H1 (cell line): Measurements from ENCODE around the gene OCRL. TPM values are rescaled to one million over a fixed set of nuclear protein-coding genes. Genes with fewer than 3 reads are reported as not detected.

Source experiments
- CTCF ChIA-PET: fragments of 300-600 bp; sonication (Branson Sonifier 250); formaldehyde crosslinking; loops from one replicate; lab custom pipeline; 2021; ENCODE audit not compliant: partially characterized antibody; lab: Charles Lee
- POLR2A ChIA-PET: fragments of 300-600 bp; sonication (Branson Sonifier 250); formaldehyde crosslinking; loops from one replicate; lab custom pipeline; 2021; ENCODE audit warnings: inconsistent platforms; ENCODE audit not compliant: partially characterized antibody; lab: Charles Lee
- DNase-seq, 2 experiments: peaks; one replicate each; pipeline versions ENCODE4 v3.0.0 to v3.0.0-alpha.2; 2010 to 2022; ENCODE audit warnings: low spot score in 2 of 2, low read depth in 1 of 2, mixed read lengths in 1 of 2
- FAIRE-seq: peaks from 2 replicates; lab custom pipeline; 2011; peaks lifted over from hg19 to GRCh38; lab: Jason Lieb, UNC
- H2AFZ ChIP-seq: 2 replicates; pipeline ENCODE4 v1.8.1; 2012; ENCODE audit warnings: low read length, inconsistent platforms
- H2AK5ac ChIP-seq: 2 replicates; pipeline ENCODE4 v1.6.1; 2013; ENCODE audit warnings: low read depth, low read length
- H2BK120ac ChIP-seq: replicated peaks from 2 replicates; pipeline ENCODE3; 2013; ENCODE audit warnings: low read depth, low read length, inconsistent platforms
- H2BK12ac ChIP-seq: 2 replicates; pipeline ENCODE4 v1.6.1; 2013; ENCODE audit warnings: low read depth, low read length
- H2BK15ac ChIP-seq: 2 replicates; pipeline ENCODE4 v1.6.1; 2013; ENCODE audit warnings: low read length
- H2BK20ac ChIP-seq: 2 replicates; pipeline ENCODE4 v1.6.1; 2013; ENCODE audit warnings: low read length
- H2BK5ac ChIP-seq: 2 replicates; pipeline ENCODE4 v1.6.1; 2013; ENCODE audit warnings: low read depth, low read length
- H3K14ac ChIP-seq: 2 replicates; pipeline ENCODE4 v1.6.1; 2013; ENCODE audit warnings: inconsistent platforms; ENCODE audit not compliant: insufficient read length
- H3K18ac ChIP-seq: 2 replicates; pipeline ENCODE4 v1.6.1; 2013; ENCODE audit warnings: low read length; ENCODE audit errors: extremely low read depth
- H3K23ac ChIP-seq: 2 replicates; pipeline ENCODE4 v1.6.1; 2013; ENCODE audit warnings: inconsistent platforms; ENCODE audit not compliant: insufficient read length
- H3K23me2 ChIP-seq: 2 replicates; pipeline ENCODE4 v1.6.1; 2013; ENCODE audit warnings: low read depth, low read length
- H3K27ac ChIP-seq: 2 replicates; pipeline ENCODE4 v1.6.1; 2011; ENCODE audit warnings: low read depth, low read length, inconsistent platforms
- H3K27me3 ChIP-seq, 4 experiments: replicated peaks in 1 of 4; 1 replicate in 1 of 4; 2 replicates in 3 of 4; pipeline versions ENCODE4 v1.6.1 to v1.8.1; 2011 to 2013; ENCODE audit warnings: low read length in 3 of 4, mild to moderate bottlenecking in 3 of 4, inconsistent platforms in 2 of 4, mixed read lengths in 2 of 4, moderate library complexity in 1 of 4; ENCODE audit not compliant: control insufficient read depth in 3 of 4, insufficient read depth in 3 of 4; ENCODE audit errors: extremely low read depth in 1 of 4
- H3K36me3 ChIP-seq, 4 experiments: 2 replicates each; pipeline versions ENCODE4 v1.6.1 to v1.8.1; 2011 to 2013; ENCODE audit warnings: mild to moderate bottlenecking in 4 of 4, low read length in 3 of 4, moderate library complexity in 2 of 4, control low read depth in 1 of 4, inconsistent platforms in 1 of 4; ENCODE audit not compliant: insufficient read depth in 4 of 4, control insufficient read depth in 2 of 4
- H3K4ac ChIP-seq: replicated peaks from 2 replicates; pipeline ENCODE3; 2013; ENCODE audit warnings: low read length, low read depth, mixed read lengths, inconsistent platforms; ENCODE audit not compliant: insufficient read length
- H3K4me1 ChIP-seq, 4 experiments: replicated peaks in 1 of 4; 1 replicate in 1 of 4; 2 replicates in 3 of 4; pipeline versions ENCODE4 v1.6.1 to v1.8.1; 2011 to 2013; ENCODE audit warnings: low read length in 3 of 4, inconsistent platforms in 2 of 4, mixed read lengths in 1 of 4; ENCODE audit not compliant: insufficient read depth in 4 of 4, control insufficient read depth in 3 of 4
- H3K4me2 ChIP-seq, 2 experiments: 2 replicates each; pipeline versions ENCODE4 v1.6.1 to v1.8.1; 2011 to 2013; ENCODE audit warnings: low read depth in 2 of 2, low read length in 2 of 2, control low read depth in 1 of 2, inconsistent platforms in 1 of 2, mild to moderate bottlenecking in 1 of 2; ENCODE audit not compliant: insufficient read depth in 1 of 2
- H3K4me3 ChIP-seq, 4 experiments: fragments of 200-600, 300-600 bp in 1 of 4; sonication (generic), shearing (Covaris generic), sonication (Bioruptor Twin) in 1 of 4; 2 replicates each; pipeline versions ENCODE4 v1.5.1 to v1.8.1; 2011 to 2016; ENCODE audit warnings: low read length in 4 of 4, low read depth in 3 of 4, control low read depth in 2 of 4, inconsistent platforms in 2 of 4, mild to moderate bottlenecking in 2 of 4, mixed read lengths in 1 of 4, moderate library complexity in 1 of 4; ENCODE audit not compliant: insufficient read depth in 2 of 4; ENCODE audit errors: extremely low read depth in 1 of 4
- H3K56ac ChIP-seq: replicated peaks from 2 replicates; pipeline ENCODE3; 2013; ENCODE audit warnings: low read depth, mild to moderate bottlenecking, mixed read lengths, low read length, inconsistent platforms; ENCODE audit not compliant: insufficient read length
- H3K79me1 ChIP-seq: 2 replicates; pipeline ENCODE4 v1.6.1; 2013; ENCODE audit warnings: low read depth, low read length, control low read depth
- H3K79me2 ChIP-seq, 2 experiments: 2 replicates each; pipeline versions ENCODE4 v1.6.1 to v1.8.1; 2012 to 2013; ENCODE audit warnings: low read length in 2 of 2, mild to moderate bottlenecking in 2 of 2, inconsistent platforms in 1 of 2; ENCODE audit not compliant: insufficient read depth in 2 of 2, control insufficient read depth in 1 of 2
- H3K9ac ChIP-seq, 4 experiments: replicated peaks in 1 of 4; 1 replicate in 1 of 4; 2 replicates in 3 of 4; pipeline versions ENCODE4 v1.6.1 to v1.8.1; 2011 to 2013; ENCODE audit warnings: low read depth in 3 of 4, low read length in 3 of 4, control low read depth in 2 of 4, mild to moderate bottlenecking in 2 of 4, moderate library complexity in 2 of 4, inconsistent platforms in 1 of 4; ENCODE audit errors: extremely low read depth in 1 of 4
- H3K9me3 ChIP-seq, 2 experiments: 2 replicates each; pipeline versions ENCODE4 v1.6.1 to v1.8.1; 2012 to 2013; ENCODE audit warnings: mild to moderate bottlenecking in 2 of 2, moderate library complexity in 2 of 2, control low read depth in 1 of 2, inconsistent platforms in 1 of 2, low read depth in 1 of 2, low read length in 1 of 2, mixed read lengths in 1 of 2; ENCODE audit not compliant: insufficient read depth in 2 of 2
- H4K20me1 ChIP-seq, 2 experiments: replicated peaks in 1 of 2; 2 replicates each; pipeline versions ENCODE3 to v1.8.1; 2011 to 2013; ENCODE audit warnings: inconsistent platforms in 2 of 2, low read length in 2 of 2, mild to moderate bottlenecking in 1 of 2; ENCODE audit not compliant: insufficient read depth in 2 of 2, control insufficient read depth in 1 of 2
- H4K5ac ChIP-seq: 2 replicates; pipeline ENCODE4 v1.6.1; 2013; ENCODE audit warnings: low read length, low read depth, mixed read lengths, inconsistent platforms; ENCODE audit not compliant: insufficient read length
- H4K8ac ChIP-seq: 2 replicates; pipeline ENCODE4 v1.8.0; 2013; ENCODE audit warnings: mild to moderate bottlenecking, moderate library complexity, low read length, inconsistent platforms; ENCODE audit not compliant: insufficient read depth; ENCODE audit errors: extremely low read depth
- H4K91ac ChIP-seq: replicated peaks from 2 replicates; pipeline ENCODE3; 2013; ENCODE audit warnings: low read length, mixed read lengths, inconsistent platforms; ENCODE audit not compliant: insufficient read length
- BCL11A ChIP-seq, 2 experiments: IDR thresholded peaks; one replicate each; pipeline ENCODE4 v1.6.1; 2011; ENCODE audit warnings: low read depth in 2 of 2, low read length in 2 of 2, mild to moderate bottlenecking in 2 of 2
- CBX8 ChIP-seq: fragments of 300-800, 300-1000 bp; sonication (generic); IDR thresholded peaks from 2 replicates; pipeline ENCODE4 v1.7.1; 2016; ENCODE audit warnings: low read depth, low read length, borderline replicate concordance
- CEBPB ChIP-seq: IDR thresholded peaks from 2 replicates; pipeline ENCODE4 v1.6.1; 2012; ENCODE audit warnings: low read depth, low read length
- FOSL1 ChIP-seq: IDR thresholded peaks from 2 replicates; pipeline ENCODE4 v1.6.1; 2011; ENCODE audit warnings: mild to moderate bottlenecking, low read depth, low read length, moderate library complexity; ENCODE audit not compliant: insufficient read depth
- JUND ChIP-seq: IDR thresholded peaks from 2 replicates; pipeline ENCODE4 v1.6.1; 2011; ENCODE audit warnings: mild to moderate bottlenecking, improper control_type of control experiment, low read length
- KDM5A ChIP-seq: fragments of 200-600 bp; IDR thresholded peaks from 2 replicates; pipeline ENCODE4 v1.7.1; 2012; ENCODE audit warnings: mild to moderate bottlenecking, low read length, inconsistent platforms, mixed read lengths
- NRF1 ChIP-seq: IDR thresholded peaks from 2 replicates; pipeline ENCODE4 v1.6.1; 2011; ENCODE audit warnings: mild to moderate bottlenecking, low read depth, low read length, improper control_type of control experiment
- SIN3A ChIP-seq, 2 experiments: IDR thresholded peaks in 1 of 2; conservative IDR thresholded peaks in 1 of 2; 2 replicates each; pipeline ENCODE4 v1.6.1; 2011 to 2012; ENCODE audit warnings: low read length in 2 of 2, improper control_type of control experiment in 1 of 2, low read depth in 1 of 2, mild to moderate bottlenecking in 1 of 2
- SIRT6 ChIP-seq: IDR thresholded peaks from one replicate; pipeline ENCODE4 v1.7.1; 2012; ENCODE audit warnings: low read length, inconsistent platforms
- SP4 ChIP-seq: IDR thresholded peaks from 2 replicates; pipeline ENCODE4 v1.6.1; 2012; ENCODE audit warnings: low read length, inconsistent platforms
- TBP ChIP-seq: IDR thresholded peaks from 2 replicates; pipeline ENCODE4 v1.6.1; 2011; ENCODE audit warnings: low read depth, low read length, improper control_type of control experiment
- ZNF274 ChIP-seq: IDR thresholded peaks from 2 replicates; pipeline ENCODE4 v1.7.0; 2012; ENCODE audit warnings: low read length, borderline replicate concordance; ENCODE audit errors: extremely low read depth
- WGBS, 2 experiments: shearing (Covaris generic) in 1 of 2; methylation state at CpG; one replicate each; pipeline versions ENCODE4 v1.1.6 to v1.1.7; 2013 to 2015; ENCODE audit warnings: low lambda C conversion rate in 2 of 2, mixed read lengths in 2 of 2, inconsistent platforms in 1 of 2, low coverage in 1 of 2, missing lambda C conversion rate in 1 of 2; ENCODE audit not compliant: insufficient replicate concordance in 2 of 2, insufficient coverage in 1 of 2, insufficient read length in 1 of 2; ENCODE audit errors: extremely low coverage in 1 of 2, missing lambda C conversion rate in 1 of 2; 5-methylcytosine and 5-hydroxymethylcytosine counted together
- polyA plus RNA-seq, 7 experiments: library from polyadenylated mRNA; depleted of rRNA in 3 of 7; stranded (reverse) in 5 of 7; unstranded in 2 of 7; fragments of >200 nt in 5 of 7; fragments of 200-250 nt in 2 of 7; gene quantifications; 1 replicate in 5 of 7; 2 replicates in 1 of 7; 4 replicates in 1 of 7; pipeline versions ENCODE4 v1.2.1 to v1.2.3, GENCODE V29; 2011 to 2013; ENCODE audit warnings: missing spikeins in 2 of 7, mixed read lengths in 2 of 7
- total RNA-seq: library from RNA; stranded (reverse); fragmentation: NEBNext Ultra II Directional; extraction: Animal tissue kit (Norgen Biotek cat#: 25700); gene quantifications from 2 replicates; pipeline ENCODE4 v1.2.1, GENCODE V29; 2021
- TF ChIP-seq, protein P1 (sequence below), 3 experiments: IDR thresholded peaks; 1 replicate in 2 of 3; 2 replicates in 1 of 3; pipeline versions ENCODE4 v1.5.1 to v1.6.1; 2011; ENCODE audit warnings: low read length in 3 of 3, mild to moderate bottlenecking in 3 of 3, inconsistent platforms in 2 of 3, low read depth in 1 of 3, moderate library complexity in 1 of 3; ENCODE audit not compliant: insufficient read depth in 1 of 3; ENCODE audit errors: control extremely low read depth in 1 of 3

Gene OCRL
- total and polyA plus RNA-seq, 2 of the 8 experiments (the other 6 are each of a cell fraction or from before 2014, with no cell fraction given), result 12.7 to 15.1 TPM

- no peak overlapping the region for H3K14ac ChIP-seq
- no peak overlapping the region for H3K27ac ChIP-seq
- no peak overlapping the region for H2BK12ac ChIP-seq
- no peak overlapping the region for H4K5ac ChIP-seq
- no peak overlapping the region for H4K91ac ChIP-seq
- H3K4me2 ChIP-seq, result no peak overlapping the region
- peaks cover 0 to 1% of the 10 kb centered on the region in 2 experiments for H4K20me1 ChIP-seq
- H3K9ac ChIP-seq, result no peak overlapping the region
- no peak overlapping the region for H3K18ac ChIP-seq
- no peaks in the 10 kb centered on the region for H3K27me3 ChIP-seq
- H2AFZ ChIP-seq, result no peak overlapping the region
- no peak overlapping the region for H2BK20ac ChIP-seq
- no peaks in the 10 kb centered on the region for H3K23me2 ChIP-seq
- no peaks in the 10 kb centered on the region for H3K79me1 ChIP-seq
- ChIA-PET CTCF (no interaction called here), POLR2A (no interaction called here)
- no peak overlapping the region for H4K8ac ChIP-seq
- no peak overlapping the region for H3K23ac ChIP-seq
- peaks cover 0 to 21% (median 3%) of the 10 kb centered on the region in 4 experiments; a peak in 5 of 8 replicates for H3K36me3 ChIP-seq
- no peak overlapping the region for H3K4me3 ChIP-seq
- H2BK15ac ChIP-seq, result no peak overlapping the region
- H2BK5ac ChIP-seq, result no peak overlapping the region
- H3K79me2 ChIP-seq, result no peaks in the 10 kb centered on the region
- no peak overlapping the region for H3K56ac ChIP-seq
- no peak overlapping the region for H2AK5ac ChIP-seq
- H3K4me1 ChIP-seq, result no peaks in the 10 kb centered on the region
- no peak overlapping the region for H3K4ac ChIP-seq
- H2BK120ac ChIP-seq, result no peak overlapping the region
- no peaks in the 10 kb centered on the region for H3K9me3 ChIP-seq
- FAIRE-seq (no peak), DNase-seq (no peak)
- 100% methylated on average over 1 of the region's 1 CpG; no CpG with 5 or more reads in 1 of the 2 experiments for WGBS, 2 experiments
- TF ChIP-seq TBP (no peak), CBX8 (no peak), NRF1 (no peak), JUND (no peak), SIRT6 (no peak), KDM5A (no peak), SP4 (no peak), CEBPB (no peak), FOSL1 (no peak), ZNF274 (no peak), SIN3A (conservative IDR thresholded peaks at IDR 0.05 in 1 of 2, IDR thresholded peaks at IDR 0.05 in 1 of 2; ENCODE audit: low read depth in 1 of 2, low read length in 2 of 2) (no peak), BCL11A (IDR thresholded peaks at IDR 0.05; ENCODE audit: low read depth in 2 of 2, low read length in 2 of 2) (no peak)
- TF ChIP-seq, protein P1, sequence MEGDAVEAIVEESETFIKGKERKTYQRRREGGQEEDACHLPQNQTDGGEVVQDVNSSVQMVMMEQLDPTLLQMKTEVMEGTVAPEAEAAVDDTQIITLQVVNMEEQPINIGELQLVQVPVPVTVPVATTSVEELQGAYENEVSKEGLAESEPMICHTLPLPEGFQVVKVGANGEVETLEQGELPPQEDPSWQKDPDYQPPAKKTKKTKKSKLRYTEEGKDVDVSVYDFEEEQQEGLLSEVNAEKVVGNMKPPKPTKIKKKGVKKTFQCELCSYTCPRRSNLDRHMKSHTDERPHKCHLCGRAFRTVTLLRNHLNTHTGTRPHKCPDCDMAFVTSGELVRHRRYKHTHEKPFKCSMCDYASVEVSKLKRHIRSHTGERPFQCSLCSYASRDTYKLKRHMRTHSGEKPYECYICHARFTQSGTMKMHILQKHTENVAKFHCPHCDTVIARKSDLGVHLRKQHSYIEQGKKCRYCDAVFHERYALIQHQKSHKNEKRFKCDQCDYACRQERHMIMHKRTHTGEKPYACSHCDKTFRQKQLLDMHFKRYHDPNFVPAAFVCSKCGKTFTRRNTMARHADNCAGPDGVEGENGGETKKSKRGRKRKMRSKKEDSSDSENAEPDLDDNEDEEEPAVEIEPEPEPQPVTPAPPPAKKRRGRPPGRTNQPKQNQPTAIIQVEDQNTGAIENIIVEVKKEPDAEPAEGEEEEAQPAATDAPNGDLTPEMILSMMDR (IDR thresholded peaks at IDR 0.05; ENCODE audit: control extremely low read depth in 1 of 3, insufficient read depth in 1 of 3, low read depth in 1 of 3, low read length in 3 of 3), result no peak
Measured at GRCh38 chrX:129549124-129549523, 9.1 kb downstream of the OCRL start.
